Esophagus muscularis mucosa (tissue), 3 donors: ENCODE results near the gene CEL.

Source experiments
- EP300 ChIP-seq: sonication (generic); formaldehyde crosslinking; IDR thresholded peaks from one replicate; pipeline ENCODE4 v1.6.1; 2017; ENCODE audit warnings: antibody characterized with exemption
- TF ChIP-seq, protein P1 (sequence below), 3 experiments: fragments of 200-600 bp in 2 of 3; fragments of 450-650 bp in 1 of 3; sonication (generic) in 2 of 3; IDR thresholded peaks; one replicate each; pipeline ENCODE4 v1.5.1; 2017 to 2019; ENCODE audit warnings: antibody characterized with exemption in 3 of 3, mild to moderate bottlenecking in 2 of 3, moderate library complexity in 1 of 3

DNA sequence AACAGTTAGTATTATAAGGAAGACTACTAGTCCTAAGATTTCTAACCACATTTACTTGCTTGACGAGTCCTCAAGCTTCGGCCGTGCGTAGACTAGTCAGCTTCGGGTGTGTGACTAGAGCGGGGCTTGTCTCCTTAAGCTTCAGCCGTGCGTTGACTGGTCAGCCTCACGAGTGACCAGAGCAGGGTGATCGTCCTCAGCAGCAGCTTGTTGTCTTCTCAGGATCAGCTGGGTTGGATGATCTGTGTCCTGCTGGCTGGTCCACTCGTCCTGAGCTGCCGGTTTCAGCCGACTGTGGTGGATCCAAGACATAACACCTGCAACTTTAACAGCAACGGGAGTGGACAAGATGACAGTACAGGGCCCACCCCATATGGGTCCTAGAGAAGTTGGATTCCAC is 16.7 kb downstream of the CEL start:
- TF ChIP-seq, protein P1, sequence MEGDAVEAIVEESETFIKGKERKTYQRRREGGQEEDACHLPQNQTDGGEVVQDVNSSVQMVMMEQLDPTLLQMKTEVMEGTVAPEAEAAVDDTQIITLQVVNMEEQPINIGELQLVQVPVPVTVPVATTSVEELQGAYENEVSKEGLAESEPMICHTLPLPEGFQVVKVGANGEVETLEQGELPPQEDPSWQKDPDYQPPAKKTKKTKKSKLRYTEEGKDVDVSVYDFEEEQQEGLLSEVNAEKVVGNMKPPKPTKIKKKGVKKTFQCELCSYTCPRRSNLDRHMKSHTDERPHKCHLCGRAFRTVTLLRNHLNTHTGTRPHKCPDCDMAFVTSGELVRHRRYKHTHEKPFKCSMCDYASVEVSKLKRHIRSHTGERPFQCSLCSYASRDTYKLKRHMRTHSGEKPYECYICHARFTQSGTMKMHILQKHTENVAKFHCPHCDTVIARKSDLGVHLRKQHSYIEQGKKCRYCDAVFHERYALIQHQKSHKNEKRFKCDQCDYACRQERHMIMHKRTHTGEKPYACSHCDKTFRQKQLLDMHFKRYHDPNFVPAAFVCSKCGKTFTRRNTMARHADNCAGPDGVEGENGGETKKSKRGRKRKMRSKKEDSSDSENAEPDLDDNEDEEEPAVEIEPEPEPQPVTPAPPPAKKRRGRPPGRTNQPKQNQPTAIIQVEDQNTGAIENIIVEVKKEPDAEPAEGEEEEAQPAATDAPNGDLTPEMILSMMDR (IDR thresholded peaks at IDR 0.05), result no peak
- no peak for TF ChIP-seq EP300
